NCI-H146 (cell line): ENCODE data around the gene AP1S1.
A peak's percentile ranks its signal among the peaks of the same experiment; 100 is the strongest.
"Not testable (repeated sequence)": the region's sequence is repeated elsewhere in the genome, so short reads cannot be mapped to it uniquely, and the experiment has no call there.

Source experiments
- DNase-seq: peaks from one replicate; lab custom pipeline; 2025; lab: John Stamatoyannopoulos, UW

AP1S1 gene

GRCh38 chr7:101153969-101154692 lies at the start of gene AP1S1:
TSS of gene AP1S1 (plus strand) at chr7:101154476. CDS start at chr7:101154515, 39 bp downstream.
- DNase-seq, result peak; percentile 98

- DNase-seq, result no peak
These were observed 49.5 kb upstream of the AP1S1 start for GRCh38 chr7:101104799-101105198.

- not testable (repeated sequence) for DNase-seq
These were observed 49.0 kb upstream of the AP1S1 start for GRCh38 chr7:101105248-101105647.

GRCh38 chr7:101106386-101106785 lies 47.9 kb upstream of the AP1S1 start:
- DNase-seq, result no peak

GRCh38 chr7:101108330-101108857 lies 45.9 kb upstream of the AP1S1 start:
- DNase-seq, result peak; percentile 16

- no peak for DNase-seq
These were observed 45.3 kb upstream of the AP1S1 start for GRCh38 chr7:101108961-101109360.

GRCh38 chr7:101109368-101109767 lies 44.9 kb upstream of the AP1S1 start:
- no peak for DNase-seq

GRCh38 chr7:101111261-101111660 lies 43.0 kb upstream of the AP1S1 start:
- no peak for DNase-seq

- no peak for DNase-seq
These were observed 42.0 kb upstream of the AP1S1 start for GRCh38 chr7:101112233-101112632.

GRCh38 chr7:101113140-101113539 lies 41.1 kb upstream of the AP1S1 start:
- not testable (repeated sequence) for DNase-seq

- DNase-seq, result no peak
These were observed 40.4 kb upstream of the AP1S1 start for GRCh38 chr7:101113836-101114235.

- DNase-seq, result no peak
These were observed 39.8 kb upstream of the AP1S1 start for GRCh38 chr7:101114492-101114891.

GRCh38 chr7:101115215-101115614 lies 39.1 kb upstream of the AP1S1 start:
- no peak for DNase-seq

GRCh38 chr7:101116898-101117297 lies 37.4 kb upstream of the AP1S1 start:
- no peak for DNase-seq

GRCh38 chr7:101118856-101119255 lies 35.4 kb upstream of the AP1S1 start:
- no peak for DNase-seq

- DNase-seq, result no peak
These were observed 34.4 kb upstream of the AP1S1 start for GRCh38 chr7:101119876-101120275.

GRCh38 chr7:101120315-101120714 lies 34.0 kb upstream of the AP1S1 start:
- DNase-seq, result no peak

- not testable (repeated sequence) for DNase-seq
These were observed 32.7 kb upstream of the AP1S1 start for GRCh38 chr7:101121631-101121990.

- no peak for DNase-seq
These were observed 32.0 kb upstream of the AP1S1 start for GRCh38 chr7:101121991-101122932.

- DNase-seq, result no peak
These were observed 31.2 kb upstream of the AP1S1 start for GRCh38 chr7:101122933-101123702.

- no peak for DNase-seq
These were observed 30.6 kb upstream of the AP1S1 start for GRCh38 chr7:101123703-101124068.
